Cerebellar nuclear complex (tissue), 1 donor: ENCODE data around the gene ERG.

ENCODE experiments used
- DNase-seq, 2 experiments: peaks; one replicate each; lab custom pipeline; 2025; lab: John Stamatoyannopoulos, UW

The ERG gene

GRCh38 chr21:38389896-38390295, 108.4 kb downstream of the ERG start:
- DNase-seq = no peak

GRCh38 chr21:38389354-38389676, 109.0 kb downstream of the ERG start:
- DNase-seq = no peak

GRCh38 chr21:38388647-38389353, 109.5 kb downstream of the ERG start:
- DNase-seq = no peak

- DNase-seq = no peak
These were observed 110.1 kb downstream of the ERG start for GRCh38 chr21:38388203-38388602.

DNA sequence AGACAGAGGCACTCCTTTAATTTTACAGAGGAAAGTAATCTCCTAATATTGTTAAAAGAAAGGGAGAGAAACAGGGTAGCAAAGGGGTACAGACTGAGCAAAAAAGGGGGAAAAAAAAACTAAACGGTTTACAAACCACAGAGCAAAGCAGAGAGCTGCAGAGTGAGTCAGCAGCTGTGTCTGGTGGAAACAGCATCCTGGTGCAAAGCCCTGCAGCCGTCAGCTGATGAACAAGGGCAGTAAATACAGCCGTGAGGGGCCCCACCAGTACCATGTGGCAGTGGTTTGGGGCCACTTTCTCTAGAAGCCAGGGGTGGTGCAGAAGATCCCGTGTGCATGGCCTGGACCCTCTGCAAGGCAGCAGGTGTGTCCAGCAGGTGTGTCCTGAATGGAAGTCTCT, 111.3 kb downstream of the ERG start:
- no peak for DNase-seq

DNA sequence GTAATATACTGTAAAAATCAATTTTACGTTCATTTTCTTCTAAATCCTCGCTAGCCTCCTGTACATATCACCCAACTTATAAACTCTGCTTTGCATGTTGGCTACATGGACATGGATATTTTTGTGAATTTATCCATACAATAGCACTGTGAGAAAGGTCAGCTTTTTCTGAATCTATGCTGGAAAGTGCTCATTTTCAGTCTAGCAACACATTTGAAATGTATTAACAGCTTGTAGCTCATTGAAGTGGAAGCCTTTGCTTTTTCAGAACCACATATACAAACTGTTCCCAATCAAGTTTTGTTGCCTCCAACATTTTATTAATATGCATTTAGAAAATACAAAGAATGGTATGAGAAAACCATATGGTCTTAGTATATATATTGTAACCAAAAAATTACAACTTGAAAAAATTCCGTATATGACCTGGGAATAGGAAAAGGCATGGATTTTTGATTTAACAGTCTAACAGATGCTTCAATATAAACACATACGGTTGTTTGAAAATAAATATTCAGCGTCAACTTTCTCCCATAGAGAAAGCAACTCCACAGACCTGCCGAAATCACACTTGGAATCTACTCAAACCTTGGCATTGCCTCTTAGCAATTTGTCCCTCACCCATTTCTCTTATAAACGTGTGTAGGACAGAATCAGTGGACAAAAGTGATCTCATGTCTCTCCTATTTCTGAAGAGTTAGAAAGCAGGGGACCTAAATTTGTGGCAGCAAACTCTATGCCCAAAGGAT, 112.7 kb downstream of the ERG start:
- no peak for DNase-seq

DNA sequence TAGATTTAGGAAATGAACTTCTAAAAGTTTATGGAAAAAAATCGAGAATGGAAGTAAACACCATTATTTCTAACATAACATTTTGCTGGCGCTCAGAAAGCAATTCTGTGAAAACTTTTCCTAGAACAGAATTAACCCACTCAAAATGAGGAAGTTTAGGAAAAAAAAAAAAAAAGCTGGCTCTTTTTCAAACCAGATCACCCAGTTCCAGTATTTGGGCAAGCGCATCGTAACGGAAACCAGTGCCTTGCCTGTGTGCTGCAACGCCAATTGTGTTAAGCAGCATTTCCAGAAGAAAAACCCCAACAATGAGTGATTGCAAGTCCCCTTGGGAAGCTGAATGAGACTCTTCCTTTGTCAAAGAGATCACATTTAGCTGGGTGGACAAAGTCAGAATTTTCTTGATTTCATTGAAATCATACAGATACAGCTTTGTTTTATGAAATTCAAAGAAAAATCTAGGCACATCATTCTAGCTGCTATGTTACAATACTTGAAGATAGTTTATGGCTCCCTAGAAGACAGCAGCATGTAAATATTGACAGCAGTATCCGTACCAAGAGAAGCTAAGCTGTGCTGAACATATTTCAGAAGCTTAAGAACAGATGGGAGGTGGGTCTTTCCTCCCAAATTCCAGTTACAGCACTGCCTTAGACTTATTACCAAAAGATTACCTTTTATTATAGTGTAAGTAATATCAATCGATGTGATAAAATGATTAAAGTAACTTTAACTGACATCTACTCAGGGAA, 113.4 kb downstream of the ERG start:
- DNase-seq = no peak

DNA sequence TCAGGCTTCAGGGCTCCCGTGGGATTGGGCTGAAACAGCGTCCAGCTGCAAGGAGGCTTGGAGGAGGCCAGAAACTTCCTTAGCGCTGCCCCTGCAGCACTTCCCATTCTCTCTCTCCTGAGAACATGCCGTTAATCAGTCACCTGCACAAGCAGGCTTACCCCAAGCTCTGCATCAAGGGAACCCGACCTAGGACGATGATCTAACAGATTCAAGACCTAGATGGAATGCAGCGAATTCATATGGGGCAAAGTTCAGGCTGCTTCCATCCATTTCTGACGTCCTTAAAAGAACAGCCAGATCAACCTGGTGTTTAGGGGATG, 114.1 kb downstream of the ERG start:
- no peak for DNase-seq

DNA sequence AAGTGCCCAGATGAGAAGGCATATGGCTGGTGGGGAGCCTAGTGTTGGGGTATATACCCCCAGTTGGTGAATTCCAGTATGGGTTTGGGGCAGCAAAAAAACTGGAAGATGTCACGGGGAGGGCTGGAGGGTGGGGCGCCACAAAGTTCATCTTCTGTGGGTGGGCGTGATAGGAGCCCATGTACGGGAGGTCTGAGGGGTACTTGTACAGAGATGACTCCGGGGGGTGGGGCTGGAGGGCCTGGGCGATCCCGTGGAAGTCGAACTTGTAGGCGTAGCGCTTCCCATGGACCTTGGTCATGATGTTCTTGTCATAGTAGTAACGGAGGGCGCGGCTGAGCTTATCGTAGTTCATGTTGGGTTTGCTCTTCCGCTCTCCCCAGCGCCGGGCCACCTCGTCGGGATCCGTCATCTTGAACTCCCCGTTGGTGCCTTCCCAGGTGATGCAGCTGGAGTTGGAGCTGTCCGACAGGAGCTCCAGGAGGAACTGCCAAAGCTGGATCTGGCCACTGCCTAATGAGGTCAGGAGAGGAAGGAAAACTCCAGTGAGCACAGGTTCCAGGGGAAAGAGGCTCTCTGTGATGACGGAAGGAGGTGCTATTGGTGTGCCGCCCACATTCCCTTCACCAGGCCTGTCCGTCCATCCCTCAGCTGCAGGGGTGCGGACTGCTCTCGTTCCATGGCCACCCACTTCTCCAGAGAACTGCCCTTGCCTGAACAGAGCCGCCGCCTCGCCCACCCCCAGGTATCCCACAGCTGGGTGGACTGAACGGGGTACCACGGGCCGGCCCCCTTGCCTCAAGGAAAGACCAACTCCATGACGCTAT, 114.7 kb downstream of the ERG start:
- no peak for DNase-seq

- no peak for DNase-seq
These were observed 117.7 kb downstream of the ERG start for GRCh38 chr21:38380481-38381137.

GRCh38 chr21:38379147-38379546, 119.1 kb downstream of the ERG start:
- DNase-seq = no peak

DNA sequence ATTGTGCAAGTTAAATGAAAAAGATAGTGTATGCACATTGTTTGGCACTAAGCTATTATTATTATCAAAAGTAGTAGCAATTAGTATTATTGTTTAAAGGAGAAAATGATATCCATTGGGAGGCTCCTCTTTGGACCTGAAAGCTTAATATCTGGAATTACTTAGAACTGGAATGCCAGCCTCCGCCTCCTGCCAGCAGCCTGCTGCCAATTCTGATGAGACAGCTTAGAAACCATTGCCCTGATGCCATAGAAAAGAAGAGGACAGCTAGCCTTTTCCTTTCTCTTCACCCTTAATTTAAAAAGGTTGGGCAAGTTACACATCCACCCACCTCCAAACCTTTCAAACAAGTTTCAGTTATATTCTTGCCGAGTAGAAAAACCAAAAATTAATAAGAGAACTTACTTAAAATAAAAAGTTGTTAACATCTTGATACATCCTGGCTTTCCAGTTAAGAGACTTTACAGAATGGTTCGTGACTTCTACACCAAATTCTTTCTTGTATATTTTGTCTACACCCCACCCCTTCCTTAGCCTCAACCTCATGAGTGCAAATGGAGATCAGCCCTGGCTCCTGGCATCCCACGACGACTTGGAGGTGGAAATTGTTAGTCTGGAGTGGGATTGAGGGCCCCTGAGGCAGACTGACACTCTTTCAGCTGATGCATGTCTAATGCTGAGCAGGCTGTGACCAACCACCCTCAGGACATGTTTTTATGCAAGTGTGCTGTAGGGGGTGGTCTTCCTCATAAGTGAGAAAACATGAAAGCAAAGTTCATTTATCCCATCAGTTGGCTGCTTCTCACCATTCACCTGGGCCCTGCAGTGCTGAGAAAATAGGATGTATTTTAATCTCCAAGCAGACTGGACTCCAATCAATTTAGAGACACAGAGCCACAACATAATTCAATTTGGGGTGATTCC, 120.8 kb downstream of the ERG start:
- no peak for DNase-seq

DNA sequence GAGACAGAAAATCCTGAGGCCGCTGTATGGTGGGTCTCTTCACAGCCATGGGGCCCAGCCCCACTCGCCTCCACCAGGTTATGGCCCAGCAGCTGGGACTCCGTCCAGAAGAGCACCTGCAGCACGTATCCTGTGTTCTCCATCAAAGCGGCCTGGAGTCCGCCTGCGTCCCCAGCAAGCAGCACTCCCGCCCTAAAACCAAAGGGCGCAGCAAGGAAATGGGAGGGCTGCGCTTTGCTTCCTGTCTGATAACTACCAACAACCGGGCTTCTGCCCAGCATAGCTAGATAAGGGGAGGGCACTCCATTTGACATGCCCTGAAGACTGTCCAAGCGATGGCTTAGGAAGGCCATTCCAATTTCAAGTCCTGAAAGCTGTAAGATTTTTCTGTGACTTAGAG, 121.6 kb downstream of the ERG start:
- no peak for DNase-seq

GRCh38 chr21:38376235-38376634, 122.0 kb downstream of the ERG start:
- DNase-seq = no peak

DNA sequence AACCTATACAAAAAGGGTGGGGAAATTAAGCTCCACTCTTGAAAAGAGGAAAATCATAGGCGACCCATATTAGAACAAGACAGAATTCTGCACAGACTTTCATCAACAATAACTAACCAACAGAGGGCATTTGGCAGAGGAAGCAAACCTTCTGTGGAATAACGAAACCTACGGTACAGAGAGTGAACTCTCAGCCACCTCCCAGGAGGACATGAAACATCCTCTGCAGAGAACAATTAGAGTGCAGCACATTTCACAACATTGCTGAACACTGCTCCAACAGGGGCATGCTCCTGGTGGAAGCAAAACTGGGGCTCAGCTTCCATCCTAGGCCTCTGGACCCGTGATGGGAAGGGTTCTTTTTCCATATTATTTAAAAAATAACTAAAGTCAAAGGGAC, 130.6 kb downstream of the ERG start:
- DNase-seq = no peak

DNA sequence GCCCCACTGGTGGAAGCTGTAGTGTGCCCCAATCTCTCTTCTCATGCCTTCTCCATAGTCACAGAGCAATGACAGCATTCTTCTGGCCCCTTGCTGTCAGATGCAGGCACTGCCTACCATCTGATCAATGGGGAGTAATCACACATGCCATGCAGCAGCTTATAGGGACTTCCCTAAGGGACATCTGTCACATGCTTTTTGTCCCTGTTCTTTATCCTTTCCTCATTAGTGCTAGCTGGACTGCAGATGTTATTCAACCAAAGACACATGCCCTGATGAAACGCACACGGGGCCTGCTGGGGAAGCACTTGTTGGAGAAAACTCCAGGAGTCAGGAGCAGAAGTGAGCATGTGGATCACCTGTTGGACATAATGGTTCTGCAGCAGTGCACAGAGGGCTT, 132.8 kb downstream of the ERG start:
- no peak for DNase-seq

GRCh38 chr21:38363693-38364092, 134.6 kb downstream of the ERG start:
- no peak for DNase-seq

- no peak for DNase-seq
These were observed 137.0 kb downstream of the ERG start for GRCh38 chr21:38361324-38361723.

- no peak for DNase-seq
These were observed 138.4 kb downstream of the ERG start for GRCh38 chr21:38359835-38360234.

- DNase-seq = no peak
These were observed 139.2 kb downstream of the ERG start for GRCh38 chr21:38359090-38359489.

DNA sequence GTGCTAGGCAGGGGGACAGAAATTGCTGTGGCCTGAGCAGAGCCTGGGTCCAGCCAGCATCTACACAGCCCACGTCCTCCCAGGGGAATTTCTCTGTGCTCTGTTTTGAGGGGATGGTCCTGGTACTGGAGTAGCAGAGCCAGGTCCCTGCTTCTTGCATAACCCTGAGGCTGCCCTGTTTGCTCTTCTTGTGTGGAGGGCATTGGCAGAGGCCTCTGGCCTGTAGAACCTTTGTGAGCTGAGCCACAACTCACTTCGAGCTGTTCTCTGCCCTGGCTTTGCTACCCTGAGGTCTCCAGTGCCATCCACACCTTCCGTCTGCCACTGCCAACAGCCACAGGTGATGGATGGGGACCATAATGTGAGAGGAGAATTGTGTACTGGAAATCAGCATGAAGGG, 139.6 kb downstream of the ERG start:
- DNase-seq = no peak
